KMS-11 (cell line): Measurements from ENCODE around the gene TMC6.

ENCODE experiments used
- H2AFZ ChIP-seq: fragments of 200-600 bp; sonication (generic); 2 replicates; pipeline ENCODE4 v1.6.1; 2016; ENCODE audit warnings: antibody characterized with exemption, mixed run types, low read depth
- H3K27ac ChIP-seq: fragments of 200-600 bp; sonication (generic); 2 replicates; pipeline ENCODE4 v1.6.1; 2016; ENCODE audit warnings: mild to moderate bottlenecking, mixed run types
- H3K27me3 ChIP-seq: fragments of 200-600 bp; sonication (generic); 2 replicates; pipeline ENCODE4 v1.6.1; 2017; ENCODE audit warnings: mild to moderate bottlenecking, low read depth, mixed run types, moderate library complexity; ENCODE audit not compliant: insufficient read depth
- H3K36me3 ChIP-seq: fragments of 200-600 bp; sonication (generic); 2 replicates; pipeline ENCODE4 v1.6.1; 2017; ENCODE audit warnings: mild to moderate bottlenecking, mixed run types; ENCODE audit not compliant: insufficient read depth
- H3K4me1 ChIP-seq: fragments of 200-600 bp; sonication (generic); 2 replicates; pipeline ENCODE4 v1.6.1; 2016; ENCODE audit warnings: mild to moderate bottlenecking, low read depth, mixed run types; ENCODE audit not compliant: poor library complexity, severe bottlenecking
- H3K4me2 ChIP-seq: fragments of 200-600 bp; sonication (generic); 2 replicates; pipeline ENCODE4 v1.7.0; 2016; ENCODE audit warnings: mild to moderate bottlenecking, mixed run types
- H3K4me3 ChIP-seq: fragments of 200-600 bp; sonication (generic); IDR thresholded peaks from 2 replicates; pipeline ENCODE4 v1.6.1; 2017; ENCODE audit warnings: low read depth, low read length, mixed read lengths; ENCODE audit not compliant: insufficient read depth
- H3K79me2 ChIP-seq: fragments of 200-600 bp; sonication (generic); 2 replicates; pipeline ENCODE4 v1.6.1; 2016; ENCODE audit warnings: low read depth, mixed run types; ENCODE audit not compliant: insufficient read depth
- H3K9ac ChIP-seq: fragments of 200-600 bp; sonication (generic); 2 replicates; pipeline ENCODE4 v1.6.1; 2016; ENCODE audit warnings: mild to moderate bottlenecking, mixed run types
- H4K20me1 ChIP-seq: fragments of 200-600 bp; sonication (generic); 2 replicates; pipeline ENCODE4 v1.6.1; 2016; ENCODE audit warnings: mild to moderate bottlenecking, mixed run types; ENCODE audit not compliant: insufficient read depth
- TF ChIP-seq, protein P1 (sequence below): fragments of 200-600 bp; sonication (generic); conservative IDR thresholded peaks from 2 replicates; pipeline ENCODE4 v1.6.1; 2017; ENCODE audit warnings: low read depth, mild to moderate bottlenecking, antibody characterized with exemption, low read length, moderate library complexity, mixed read lengths

TMC6 gene

DNA sequence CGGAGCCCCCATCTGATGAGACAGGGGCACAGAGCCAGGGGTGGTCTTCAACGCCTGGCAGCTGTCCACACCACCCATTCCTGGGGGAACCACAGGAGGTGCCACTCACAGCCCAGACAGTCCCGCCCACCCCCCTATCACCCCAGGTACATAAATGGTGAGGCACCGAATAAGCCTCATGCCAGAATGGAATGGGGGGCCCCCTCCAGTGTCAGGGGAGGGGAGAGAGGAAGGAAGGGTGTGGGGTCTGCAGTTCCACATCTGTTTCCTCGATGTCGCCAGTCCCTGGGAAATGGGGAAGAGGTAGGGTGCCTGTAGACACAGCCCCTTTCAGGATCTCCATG is 1.7 kb downstream of the TMC6 start:
- H3K4me3 ChIP-seq, result no peak overlapping the region
- peaks cover 55% of the 10 kb centered on the region for H3K4me1 ChIP-seq
- H3K9ac ChIP-seq, result no peak overlapping the region
- peaks cover 38% of the 10 kb centered on the region for H3K79me2 ChIP-seq
- H4K20me1 ChIP-seq, result no peaks in the 10 kb centered on the region
- no peak overlapping the region for H2AFZ ChIP-seq
- peak overlapping the region; percentile 50; the same call in 1 of the 2 replicates for H3K27ac ChIP-seq
- H3K36me3 ChIP-seq, result no peaks in the 10 kb centered on the region
- TF ChIP-seq, protein P1, sequence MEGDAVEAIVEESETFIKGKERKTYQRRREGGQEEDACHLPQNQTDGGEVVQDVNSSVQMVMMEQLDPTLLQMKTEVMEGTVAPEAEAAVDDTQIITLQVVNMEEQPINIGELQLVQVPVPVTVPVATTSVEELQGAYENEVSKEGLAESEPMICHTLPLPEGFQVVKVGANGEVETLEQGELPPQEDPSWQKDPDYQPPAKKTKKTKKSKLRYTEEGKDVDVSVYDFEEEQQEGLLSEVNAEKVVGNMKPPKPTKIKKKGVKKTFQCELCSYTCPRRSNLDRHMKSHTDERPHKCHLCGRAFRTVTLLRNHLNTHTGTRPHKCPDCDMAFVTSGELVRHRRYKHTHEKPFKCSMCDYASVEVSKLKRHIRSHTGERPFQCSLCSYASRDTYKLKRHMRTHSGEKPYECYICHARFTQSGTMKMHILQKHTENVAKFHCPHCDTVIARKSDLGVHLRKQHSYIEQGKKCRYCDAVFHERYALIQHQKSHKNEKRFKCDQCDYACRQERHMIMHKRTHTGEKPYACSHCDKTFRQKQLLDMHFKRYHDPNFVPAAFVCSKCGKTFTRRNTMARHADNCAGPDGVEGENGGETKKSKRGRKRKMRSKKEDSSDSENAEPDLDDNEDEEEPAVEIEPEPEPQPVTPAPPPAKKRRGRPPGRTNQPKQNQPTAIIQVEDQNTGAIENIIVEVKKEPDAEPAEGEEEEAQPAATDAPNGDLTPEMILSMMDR, result no peak
- H3K27me3 ChIP-seq, result no peaks in the 10 kb centered on the region
- peak overlapping the region; percentile 97 for H3K4me2 ChIP-seq

DNA sequence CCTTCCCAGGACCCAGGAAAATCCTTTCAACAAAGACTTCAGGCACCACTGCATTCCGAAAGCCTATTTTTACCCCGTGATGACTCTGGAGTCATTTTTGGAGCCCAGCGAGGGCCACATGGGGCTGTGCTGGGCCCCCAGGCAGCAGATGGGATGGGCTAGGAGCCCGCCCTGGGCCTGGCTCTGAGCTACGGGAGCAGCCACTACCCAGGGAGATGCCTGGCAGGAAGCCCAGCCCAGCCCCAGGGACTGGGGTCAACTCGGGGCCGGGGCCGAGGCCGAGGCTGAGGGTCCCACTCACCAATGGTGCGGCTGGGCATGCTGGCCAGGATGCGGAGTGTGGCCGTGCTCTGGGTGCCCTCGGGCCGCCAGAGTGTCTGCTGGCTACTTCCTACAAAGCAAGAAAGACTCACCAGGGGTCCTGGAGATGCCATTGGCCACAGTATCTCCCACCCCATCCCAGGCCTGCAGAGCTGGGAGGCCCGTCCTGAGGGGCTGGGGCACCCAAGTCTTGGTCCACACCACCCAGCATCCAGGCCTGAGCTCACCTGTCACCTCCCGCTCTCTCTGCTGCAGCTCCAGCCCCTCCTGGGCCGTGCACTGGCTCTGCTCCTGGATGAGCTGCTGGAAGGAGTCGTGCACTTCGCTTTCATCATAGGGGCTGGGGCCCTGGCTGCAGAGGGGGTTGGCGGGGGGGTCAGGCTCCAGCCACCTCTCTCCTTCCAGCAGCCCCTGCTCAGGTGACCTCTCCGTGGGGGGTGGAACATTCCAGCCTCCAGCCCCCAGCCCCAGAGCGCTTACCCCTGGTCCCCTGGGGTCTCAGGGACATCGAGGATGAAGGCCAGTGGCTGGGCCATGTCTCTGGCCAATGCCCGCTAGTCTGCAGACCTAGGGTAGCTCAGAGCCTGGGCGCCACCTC is 2.3 kb downstream of the TMC6 start:
- H3K27me3 ChIP-seq, result no peaks in the 10 kb centered on the region
- H3K4me2 ChIP-seq, result peak overlapping the region; percentile 97; the same call in 1 of the 2 replicates
- peaks cover 35% of the 10 kb centered on the region for H3K79me2 ChIP-seq
- H3K4me3 ChIP-seq, result no peak overlapping the region
- no peak overlapping the region for H2AFZ ChIP-seq
- H3K9ac ChIP-seq, result no peak overlapping the region
- H4K20me1 ChIP-seq, result no peaks in the 10 kb centered on the region
- no peak overlapping the region; the same call in 1 of the 2 replicates for H3K27ac ChIP-seq
- H3K36me3 ChIP-seq, result no peaks in the 10 kb centered on the region
- TF ChIP-seq, protein P1, result no peak
- peaks cover 60% of the 10 kb centered on the region for H3K4me1 ChIP-seq

DNA sequence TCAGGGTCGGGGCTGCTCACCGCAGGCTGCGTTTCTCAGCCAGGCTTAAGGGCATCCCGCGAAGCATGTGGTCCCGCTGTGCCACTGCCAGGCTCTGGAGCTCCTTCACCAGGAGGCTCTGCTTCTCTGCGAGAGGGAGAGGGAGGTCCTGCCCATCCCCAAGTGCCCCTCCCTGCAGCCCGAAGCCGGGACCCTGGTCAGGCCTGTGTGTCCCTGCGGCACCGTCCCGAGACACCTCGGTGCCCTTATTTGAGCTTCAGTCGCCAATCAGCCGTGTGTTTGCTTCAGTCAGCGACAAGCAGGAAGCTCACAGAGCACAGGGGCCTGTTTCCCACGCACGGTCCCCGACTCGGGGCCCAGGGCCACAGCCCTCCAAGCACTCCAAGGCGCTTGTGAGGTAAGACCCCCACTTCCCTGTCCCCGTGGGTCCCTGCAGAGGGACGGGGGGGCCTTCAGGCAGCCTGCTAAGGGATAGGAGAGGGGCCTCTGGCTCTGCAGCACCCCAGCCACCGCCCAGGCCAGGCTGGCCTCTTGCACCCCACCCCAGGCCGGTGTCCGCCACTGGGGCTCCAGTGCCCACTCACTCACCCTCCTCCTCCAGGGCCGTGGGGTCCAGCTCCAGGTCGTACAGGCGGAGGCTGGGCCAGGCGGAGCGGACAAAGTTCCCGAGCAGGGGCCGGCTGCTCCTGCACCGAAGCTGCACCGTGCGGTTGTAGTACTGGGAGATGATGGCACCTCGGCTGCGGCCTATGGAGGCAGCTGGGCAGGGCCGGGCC is 3.2 kb downstream of the TMC6 start:
- no peak overlapping the region for H2AFZ ChIP-seq
- peaks cover 26% of the 10 kb centered on the region; the same call in 1 of the 2 replicates for H3K79me2 ChIP-seq
- H3K9ac ChIP-seq, result no peak overlapping the region
- H3K4me2 ChIP-seq, result no peak overlapping the region
- H3K27ac ChIP-seq, result no peak overlapping the region
- H3K27me3 ChIP-seq, result no peaks in the 10 kb centered on the region
- no peaks in the 10 kb centered on the region for H3K36me3 ChIP-seq
- H3K4me3 ChIP-seq, result no peak overlapping the region
- H4K20me1 ChIP-seq, result no peaks in the 10 kb centered on the region
- peaks cover 60% of the 10 kb centered on the region for H3K4me1 ChIP-seq
- TF ChIP-seq, protein P1, result no peak

DNA sequence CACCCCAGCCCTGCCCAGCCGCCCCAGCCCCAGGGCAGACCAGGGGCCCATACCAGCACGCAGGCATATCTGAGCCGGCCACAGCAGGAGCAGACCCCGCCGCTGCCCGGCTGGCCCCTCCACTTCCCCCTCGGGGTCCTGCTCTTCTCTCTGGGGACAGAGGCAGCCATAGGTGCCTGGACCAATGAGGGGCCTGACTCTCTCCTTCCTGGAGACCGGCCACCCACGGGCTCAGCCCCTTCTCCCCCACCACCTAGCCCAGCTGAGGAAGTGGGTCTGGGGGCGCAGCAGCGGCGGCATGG is 3.8 kb downstream of the TMC6 start:
- Histone ChIP-seq H2AFZ (no peak overlapping the region), H3K4me1 (peaks cover 60% of the 10 kb centered on the region), H4K20me1 (no peaks in the 10 kb centered on the region), H3K79me2 (peaks cover 25% of the 10 kb centered on the region; the same call in 1 of the 2 replicates), H3K9ac (no peak overlapping the region), H3K27me3 (no peaks in the 10 kb centered on the region), H3K27ac (no peak overlapping the region), H3K4me2 (no peak overlapping the region), H3K4me3 (no peak overlapping the region), H3K36me3 (no peaks in the 10 kb centered on the region)
- TF ChIP-seq, protein P1, result no peak
